GM12891 (cell line): ENCODE data around the gene PADI1.

Experiments
- POLR2A ChIP-seq: IDR thresholded peaks from 2 replicates; pipeline ENCODE4 v1.6.1; 2011; ENCODE audit warnings: low read depth, low read length, control low read depth
- POLR2AphosphoS5 ChIP-seq: IDR thresholded peaks from 2 replicates; pipeline ENCODE4 v1.6.1; 2011; ENCODE audit warnings: low read depth, low read length, control low read depth

GRCh38 chr1:17162941-17163340 is 42.0 kb upstream of the PADI1 start:
- no peak for TF ChIP-seq POLR2A
- TF ChIP-seq POLR2AphosphoS5, result no peak
